ENCODE measurements around the gene FAM20C. TPM values are rescaled to one million over a fixed set of nuclear protein-coding genes. Genes with fewer than 3 reads are reported as not detected.

FAM20C gene
- total RNA-seq, 4 donors from 2014 or later = 43.0 to 112 (median 44.0) TPM

GRCh38 chr7:176381-176780, 16.0 kb upstream of the FAM20C start:
- Histone ChIP-seq H3K4me3 (no peak overlapping the region), H3K27me3 (no peaks in the 10 kb centered on the region), H3K36me3 (no peaks in the 10 kb centered on the region), H3K27ac (no peak overlapping the region), H3K9me3 (no peaks in the 10 kb centered on the region), H3K4me1 (no peaks in the 10 kb centered on the region)
- DNase-seq (ENCODE audit: low spot score in 2 of 2) = no peak
- WGBS, 2 donors = 70 to 90% methylated on average over 9 of the region's 9 CpGs
- TF ChIP-seq CTCF (IDR thresholded peaks at IDR 0.05) (no peak), EP300 (IDR thresholded peaks at IDR 0.05) (no peak), POLR2A (IDR thresholded peaks at IDR 0.05) (no peak)

- H3K36me3 ChIP-seq = no peaks in the 10 kb centered on the region
- no peaks in the 10 kb centered on the region for H3K9me3 ChIP-seq
- no peak overlapping the region for H3K27ac ChIP-seq
- H3K27me3 ChIP-seq = no peaks in the 10 kb centered on the region
- TF ChIP-seq CTCF (IDR thresholded peaks at IDR 0.05) = no peak
- TF ChIP-seq POLR2A (IDR thresholded peaks at IDR 0.05) = no peak
- TF ChIP-seq EP300 (IDR thresholded peaks at IDR 0.05) = no peak
- DNase-seq (ENCODE audit: low spot score in 2 of 2) = no peak
- no peak overlapping the region for H3K4me3 ChIP-seq
- H3K4me1 ChIP-seq = no peaks in the 10 kb centered on the region
- WGBS, 2 donors = 75 to 81% methylated on average over 20 to 21 of the region's 21 CpGs
These were observed 15.4 kb upstream of the FAM20C start for GRCh38 chr7:176786-177459.

GRCh38 chr7:178444-178843, 13.9 kb upstream of the FAM20C start:
- TF ChIP-seq POLR2A (IDR thresholded peaks at IDR 0.05) (no peak), CTCF (IDR thresholded peaks at IDR 0.05) (no peak), EP300 (IDR thresholded peaks at IDR 0.05) (no peak)
- H3K27me3 ChIP-seq = no peaks in the 10 kb centered on the region
- H3K36me3 ChIP-seq = no peaks in the 10 kb centered on the region
- no peak overlapping the region for H3K4me3 ChIP-seq
- no peaks in the 10 kb centered on the region for H3K4me1 ChIP-seq
- WGBS, 2 donors = 81 to 91% methylated on average over 17 to 27 of the region's 28 CpGs
- H3K27ac ChIP-seq = no peak overlapping the region
- H3K9me3 ChIP-seq = no peaks in the 10 kb centered on the region
- no peak for DNase-seq (ENCODE audit: low spot score in 2 of 2)

- H3K4me1 ChIP-seq = no peaks in the 10 kb centered on the region
- H3K36me3 ChIP-seq = no peaks in the 10 kb centered on the region
- H3K4me3 ChIP-seq = no peak overlapping the region
- WGBS, 2 donors = 70 to 73% methylated on average over 19 of the region's 19 CpGs
- no peak for DNase-seq (ENCODE audit: low spot score in 2 of 2)
- no peak overlapping the region for H3K27ac ChIP-seq
- H3K9me3 ChIP-seq = no peaks in the 10 kb centered on the region
- H3K27me3 ChIP-seq = no peaks in the 10 kb centered on the region
- TF ChIP-seq CTCF (IDR thresholded peaks at IDR 0.05) = no peak
- no peak for TF ChIP-seq EP300 (IDR thresholded peaks at IDR 0.05)
- no peak for TF ChIP-seq POLR2A (IDR thresholded peaks at IDR 0.05)
These were observed 13.1 kb upstream of the FAM20C start for GRCh38 chr7:179209-179681.

GRCh38 chr7:179948-180694, 12.2 kb upstream of the FAM20C start:
- TF ChIP-seq POLR2A (IDR thresholded peaks at IDR 0.05) (no peak), CTCF (IDR thresholded peaks at IDR 0.05) (no peak), EP300 (IDR thresholded peaks at IDR 0.05) (no peak)
- 84 to 89% methylated on average over 16 to 19 of the region's 22 CpGs for WGBS, 2 donors
- no peaks in the 10 kb centered on the region for H3K36me3 ChIP-seq
- no peak overlapping the region for H3K27ac ChIP-seq
- H3K4me1 ChIP-seq = peaks cover 0 to 6% (median 0%) of the 10 kb centered on the region in 4 donors
- no peaks in the 10 kb centered on the region for H3K9me3 ChIP-seq
- H3K4me3 ChIP-seq = no peak overlapping the region
- DNase-seq (ENCODE audit: low spot score in 2 of 2) = no peak
- H3K27me3 ChIP-seq = no peaks in the 10 kb centered on the region
